GM19025 (cell line): ENCODE data around the gene CEACAM5.
"Not testable (repeated sequence)": the region's sequence is repeated elsewhere in the genome, so short reads cannot be mapped to it uniquely, and the experiment has no call there.

ENCODE experiments used
- ATAC-seq: cut with Tn5 transposase; IDR thresholded peaks from one replicate; pipeline ENCODE4 v1.9.1; 2021; ENCODE audit warnings: mild to moderate bottlenecking, low read depth, moderate library complexity; ENCODE audit not compliant: unreplicated experiment

CEACAM5 gene

GRCh38 chr19:41735071-41735600 lies 26.7 kb downstream of the CEACAM5 start:
- no peak for ATAC-seq

GRCh38 chr19:41739361-41739760 lies 30.9 kb downstream of the CEACAM5 start:
- no peak for ATAC-seq

DNA sequence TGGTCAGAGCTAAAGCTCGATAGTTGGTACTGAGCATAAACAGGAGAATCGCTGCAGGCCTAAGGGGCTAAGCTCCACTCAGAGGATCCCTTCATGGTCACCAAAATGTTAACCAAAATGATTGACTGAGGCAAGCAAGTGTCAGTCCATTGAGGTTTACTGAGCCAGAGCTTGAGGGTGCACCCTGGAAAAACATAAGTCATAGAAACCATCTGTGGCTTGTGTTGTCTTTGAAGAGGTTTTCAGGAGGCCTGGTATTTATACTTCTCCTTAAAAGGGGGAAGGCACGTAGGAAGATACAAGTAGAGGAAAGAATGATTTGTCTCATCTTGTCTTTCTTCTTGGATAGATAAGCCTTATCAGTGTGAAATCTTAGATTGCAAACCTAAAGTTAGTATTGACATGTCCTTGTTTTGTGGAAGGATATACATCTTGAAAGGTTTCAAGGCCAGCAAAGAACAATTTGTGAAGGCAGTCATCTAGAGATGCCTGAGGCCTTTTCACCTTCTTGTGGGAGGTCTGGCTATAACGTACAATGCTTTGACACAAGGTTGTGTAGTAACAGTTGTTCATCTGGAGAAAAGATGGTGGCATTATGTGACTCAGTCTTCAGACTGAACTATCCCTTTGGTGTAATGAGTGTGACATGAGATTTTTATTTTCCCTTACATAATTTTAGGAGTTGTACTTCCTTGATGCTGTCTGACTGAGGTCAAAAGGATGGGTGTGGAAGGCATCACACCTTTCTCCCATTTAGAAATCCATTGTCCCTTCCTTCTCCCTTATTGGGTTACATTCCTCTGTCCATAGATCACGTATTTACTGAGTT lies 32.2 kb downstream of the CEACAM5 start:
- ATAC-seq: no peak

- no peak for ATAC-seq
Observed at GRCh38 chr19:41741244-41741554, 32.8 kb downstream of the CEACAM5 start.

DNA sequence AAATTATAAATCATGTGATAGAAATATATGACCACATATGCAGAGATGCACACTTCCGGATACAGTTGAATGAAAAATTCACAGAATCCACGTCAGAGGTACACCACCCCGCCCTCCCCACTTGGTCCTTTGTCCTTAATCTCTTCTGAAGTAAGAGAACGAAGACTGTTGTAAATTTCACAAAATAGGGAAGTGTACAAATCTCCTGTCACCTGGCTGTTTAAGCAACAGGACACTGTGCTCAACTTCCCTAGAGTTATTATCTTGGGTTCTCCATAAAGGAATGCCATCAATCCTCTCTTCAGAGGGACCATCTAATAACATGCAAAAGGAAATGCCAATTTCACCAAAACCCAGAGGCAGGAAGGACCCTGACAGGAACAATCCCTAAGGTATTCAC lies 36.4 kb downstream of the CEACAM5 start:
- no peak for ATAC-seq

DNA sequence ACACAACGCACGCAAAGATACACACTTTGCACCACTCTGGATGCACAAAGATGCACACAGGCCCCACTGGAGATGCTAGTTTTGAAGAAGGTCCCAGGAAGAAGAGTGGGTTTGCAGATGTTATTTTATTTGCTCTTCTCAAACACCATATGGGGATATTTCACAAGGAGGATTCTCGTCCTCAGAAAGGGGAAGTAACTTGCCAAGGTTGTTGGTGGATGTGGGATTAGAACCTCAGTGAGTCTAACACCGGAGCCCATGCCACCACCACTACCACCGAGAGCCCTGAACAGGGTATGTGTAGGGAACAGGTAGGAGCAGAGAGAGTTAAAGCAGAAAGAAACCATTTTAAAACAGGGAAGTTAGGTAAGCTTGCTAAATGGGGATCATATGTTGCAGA lies 37.3 kb downstream of the CEACAM5 start:
- ATAC-seq: no peak

DNA sequence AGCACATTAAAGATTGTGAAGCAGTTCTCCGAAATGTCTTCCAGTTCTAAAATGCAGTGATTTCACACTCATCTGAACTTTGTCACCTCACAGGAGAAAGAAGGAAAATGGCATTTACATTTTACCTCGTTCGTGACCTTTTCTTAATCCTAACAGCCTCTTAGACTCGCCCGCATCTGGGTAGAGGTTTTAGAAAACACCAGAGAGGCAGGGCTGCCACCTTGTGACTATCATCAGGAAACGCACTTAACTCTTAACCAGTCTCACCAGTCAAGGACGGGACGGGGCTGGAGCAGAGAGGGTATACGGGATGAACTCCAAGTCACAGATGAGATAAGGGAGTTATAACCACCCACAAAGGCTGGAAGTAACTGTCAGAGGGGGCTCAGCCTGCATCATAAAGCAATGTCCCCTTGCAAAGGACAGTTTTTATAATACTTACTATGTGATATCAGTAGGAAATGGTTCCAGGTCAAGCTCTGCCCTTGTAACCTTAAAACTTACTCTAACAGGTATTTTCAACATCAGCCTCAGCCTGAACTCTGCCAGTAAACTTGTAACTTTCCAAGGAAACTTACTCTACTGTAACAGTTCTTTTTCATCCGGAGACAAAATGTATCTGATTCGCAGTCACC lies 38.3 kb downstream of the CEACAM5 start:
- ATAC-seq: no peak

DNA sequence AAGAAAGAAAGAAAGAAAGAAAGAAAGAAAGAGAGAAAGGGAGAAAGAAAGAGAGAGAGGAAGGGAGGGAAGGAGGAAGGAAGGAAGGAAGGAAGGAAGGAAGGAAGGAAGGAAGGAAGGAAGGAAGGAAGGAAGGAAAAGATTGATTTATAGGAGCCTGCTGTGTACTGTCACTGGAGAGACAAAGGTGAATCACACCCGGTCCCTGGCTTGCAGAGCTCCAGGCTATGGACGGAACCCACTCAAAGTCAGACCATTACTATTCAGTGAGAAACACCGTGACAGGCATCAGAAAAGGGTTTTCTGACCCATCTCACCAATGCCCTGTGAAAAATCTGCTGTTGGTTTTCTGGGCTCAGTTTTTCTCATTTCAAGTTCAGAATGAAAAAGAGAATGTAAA lies 39.6 kb downstream of the CEACAM5 start:
- ATAC-seq: no peak

- ATAC-seq: not testable (repeated sequence)
Observed at GRCh38 chr19:41750248-41751134, 42.1 kb downstream of the CEACAM5 start.

DNA sequence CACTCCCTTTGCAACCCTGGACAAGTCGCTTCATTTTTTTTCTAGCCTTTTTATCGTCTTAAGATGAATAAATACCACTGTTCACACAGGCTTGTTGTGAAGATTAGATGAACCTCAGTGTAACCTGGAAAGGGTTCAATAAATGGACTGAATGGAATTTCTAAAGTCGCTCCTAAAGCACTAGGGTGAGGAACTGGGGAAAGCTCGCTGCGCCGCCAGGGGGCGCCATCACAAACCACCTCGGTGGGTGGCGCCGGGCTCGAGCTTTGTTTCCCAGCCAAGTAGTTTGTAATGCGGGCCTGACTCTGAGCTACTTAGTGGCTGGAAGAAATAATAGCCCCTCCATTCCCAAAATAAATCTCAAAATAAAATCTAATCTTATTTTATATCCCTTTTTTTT lies 44.7 kb downstream of the CEACAM5 start:
- ATAC-seq: no peak

GRCh38 chr19:41753936-41754529 lies 45.6 kb downstream of the CEACAM5 start:
- no peak for ATAC-seq

DNA sequence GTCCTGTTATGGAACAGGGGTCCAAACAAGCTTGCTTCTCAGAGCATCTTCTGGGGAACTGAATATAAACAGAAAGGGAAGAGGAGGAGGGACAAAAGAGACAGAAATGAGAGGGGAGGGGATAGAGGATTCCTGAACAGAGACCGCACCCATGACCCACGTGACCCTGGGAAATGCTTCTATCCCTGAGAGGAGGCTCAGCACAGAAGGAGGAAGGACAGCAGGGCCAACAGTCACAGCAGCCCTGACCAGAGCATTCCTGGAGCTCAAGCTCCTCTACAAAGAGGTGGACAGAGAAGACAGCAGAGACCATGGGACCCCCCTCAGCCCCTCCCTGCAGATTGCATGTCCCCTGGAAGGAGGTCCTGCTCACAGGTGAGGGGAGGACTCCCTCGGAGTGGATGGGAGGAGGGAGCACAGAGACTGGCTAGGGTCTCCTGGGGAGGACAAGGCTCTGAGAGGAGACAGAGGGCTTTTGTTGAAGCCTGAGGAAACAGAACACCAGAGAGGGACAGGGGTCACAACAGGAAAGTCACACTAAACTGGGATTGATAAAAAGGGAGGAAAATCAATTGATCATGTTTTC lies 47.0 kb downstream of the CEACAM5 start, which contains the start of gene CEACAM6:
Gene CEACAM6, plus strand, starts transcription at position 203 of the 586 bp plus-strand sequence. Its CDS starts 109 bp downstream, at position 312.
- no peak for ATAC-seq

GRCh38 chr19:41758846-41759245 lies 50.4 kb downstream of the CEACAM5 start:
- no peak for ATAC-seq

GRCh38 chr19:41767115-41767514 lies 58.7 kb downstream of the CEACAM5 start:
- no peak for ATAC-seq

GRCh38 chr19:41768105-41768504 lies 59.7 kb downstream of the CEACAM5 start:
- not testable (repeated sequence) for ATAC-seq

DNA sequence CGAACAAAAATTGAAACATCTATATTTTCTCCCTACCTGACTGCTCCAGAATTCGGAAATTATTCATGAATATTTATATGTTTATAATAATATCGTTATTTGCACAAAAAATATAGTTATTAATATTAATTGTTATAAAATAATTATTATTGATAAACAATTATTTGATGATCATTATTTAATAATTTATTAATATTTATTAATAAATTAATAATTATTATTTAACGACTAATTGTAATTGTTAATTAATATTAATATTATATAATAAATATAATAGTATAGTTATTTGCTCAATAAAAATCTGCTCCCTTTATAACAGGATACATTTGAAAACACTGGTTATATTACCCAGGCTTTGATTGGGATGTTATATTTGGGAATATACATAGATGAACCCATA lies 61.2 kb downstream of the CEACAM5 start:
- ATAC-seq: no peak

GRCh38 chr19:41771410-41771809 lies 63.0 kb downstream of the CEACAM5 start:
- ATAC-seq: no peak

GRCh38 chr19:41774515-41774980 lies 66.1 kb downstream of the CEACAM5 start:
- no peak for ATAC-seq

- no peak for ATAC-seq
Observed at GRCh38 chr19:41776700-41777099, 68.3 kb downstream of the CEACAM5 start.
